ENCODE measurements around the gene PRMT1. TPM values are rescaled to one million over a fixed set of nuclear protein-coding genes. Genes with fewer than 3 reads are reported as not detected.
"Not testable (repeated sequence)": the region's sequence is repeated elsewhere in the genome, so short reads cannot be mapped to it uniquely, and the experiment has no call there.

Gene PRMT1
- 100 to 1,000 TPM; 183 to 345 TPM for total RNA-seq

DNA sequence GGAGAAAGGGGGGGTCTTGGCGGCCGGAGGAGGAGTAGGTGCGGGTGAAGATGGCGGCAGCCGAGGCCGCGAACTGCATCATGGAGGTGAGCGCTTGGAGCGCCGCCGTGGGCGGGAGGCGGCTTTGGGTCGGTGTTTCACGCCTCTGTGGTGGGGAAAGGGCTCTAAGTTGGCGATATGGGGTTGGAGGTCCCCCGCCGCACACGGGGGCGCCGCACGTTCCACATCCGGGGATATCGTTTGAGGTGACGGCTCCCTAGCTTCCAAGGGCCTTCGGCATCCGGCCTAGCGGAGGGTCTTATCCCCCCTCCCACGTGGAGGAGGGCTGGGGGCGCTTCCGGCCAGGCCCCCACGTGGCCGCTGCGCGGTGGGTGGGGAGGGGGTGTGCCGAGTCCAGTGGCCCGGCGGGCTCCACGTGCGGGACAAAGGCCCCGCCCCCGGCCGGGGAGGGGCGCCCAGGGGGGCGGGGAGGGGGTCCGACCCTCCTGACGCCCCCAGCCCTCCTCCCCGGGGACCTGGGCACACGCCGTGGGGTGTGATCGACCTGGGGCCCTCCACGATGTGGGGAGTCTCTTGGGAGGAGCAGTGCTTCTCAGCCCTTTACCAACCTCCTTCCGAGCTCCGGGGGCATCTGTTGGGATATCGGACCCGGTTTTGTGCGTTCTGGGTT, at the start of gene PRMT1:
TSS of gene PRMT1 (plus strand) at position 41 of the 670 bp plus-strand sequence. CDS start at position 51, 10 bp downstream.
- Mint-ChIP-seq H3K36me3 (ENCODE audit: low read depth) (peaks cover 53% of the 10 kb centered on the region), H3K4me1 (peaks cover 13% of the 10 kb centered on the region), H3K4me3 (peak within 1 kb of the TSS; percentile 94), H3K27ac (peak within 1 kb of the TSS; percentile 99), H3K27me3 (no peaks in the 10 kb centered on the region), H3K9me3 (no peaks in the 10 kb centered on the region)
- ATAC-seq (replicated peaks) = no peak

DNA sequence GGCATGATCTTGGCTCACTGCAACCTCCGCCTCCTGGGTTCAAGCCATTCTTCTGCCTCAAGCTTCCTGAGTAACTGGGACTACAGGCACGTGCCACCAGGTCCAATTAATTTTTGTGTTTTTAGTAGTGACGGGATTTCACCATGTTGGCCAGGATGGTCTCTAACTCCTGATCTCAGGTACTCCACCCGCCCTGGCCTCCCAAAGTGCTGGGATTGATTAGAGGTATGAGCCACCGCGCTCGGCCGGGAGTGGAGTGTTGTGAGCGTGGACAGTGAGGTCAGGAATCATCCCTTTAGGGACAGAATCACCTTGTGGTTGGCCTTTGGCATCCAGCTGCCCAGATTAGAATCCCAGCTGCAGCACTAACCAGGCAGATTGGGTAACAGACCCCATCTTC, 47.4 kb upstream of the PRMT1 start:
- no peak for ATAC-seq (replicated peaks)
- Mint-ChIP-seq H3K4me3 (no peak overlapping the region), H3K27ac (no peak overlapping the region), H3K27me3 (no peaks in the 10 kb centered on the region), H3K36me3 (ENCODE audit: low read depth) (peaks cover 25% of the 10 kb centered on the region), H3K4me1 (peaks cover 5% of the 10 kb centered on the region), H3K9me3 (no peaks in the 10 kb centered on the region)

DNA sequence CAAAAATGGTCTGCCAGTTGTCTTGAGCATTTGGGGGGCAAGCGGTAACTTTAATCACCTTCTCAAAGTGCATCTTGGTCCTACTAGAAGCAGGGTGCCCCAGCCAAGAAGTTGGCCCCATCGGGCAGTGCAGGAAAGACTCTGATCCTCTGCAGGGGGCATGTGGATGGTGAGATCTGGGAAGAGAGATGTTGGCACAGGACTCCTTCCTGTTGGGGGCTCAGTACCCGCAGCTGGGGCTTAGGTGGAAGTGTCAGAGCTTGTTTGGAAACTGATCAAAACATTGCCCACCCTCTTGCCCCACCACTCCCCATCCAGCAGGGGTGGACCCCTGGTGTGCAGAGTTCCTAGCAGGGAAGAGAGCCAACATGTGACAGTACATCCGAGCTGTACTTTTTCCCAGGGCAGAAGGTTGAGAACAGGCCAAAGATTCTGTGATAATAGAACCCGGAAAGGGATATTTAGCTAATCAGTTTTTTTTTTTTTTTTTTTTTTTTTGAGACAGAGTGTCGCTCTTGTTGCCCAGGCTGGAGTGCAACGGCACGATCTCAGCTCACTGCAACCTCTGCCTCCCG, 46.0 kb upstream of the PRMT1 start:
- ATAC-seq (replicated peaks) = no peak
- peaks cover 18% of the 10 kb centered on the region for H3K36me3 Mint-ChIP-seq (ENCODE audit: low read depth)
- H3K27ac Mint-ChIP-seq = no peak overlapping the region
- H3K9me3 Mint-ChIP-seq = no peaks in the 10 kb centered on the region
- no peak overlapping the region for H3K4me3 Mint-ChIP-seq
- H3K27me3 Mint-ChIP-seq = no peaks in the 10 kb centered on the region
- H3K4me1 Mint-ChIP-seq = peaks cover 9% of the 10 kb centered on the region

DNA sequence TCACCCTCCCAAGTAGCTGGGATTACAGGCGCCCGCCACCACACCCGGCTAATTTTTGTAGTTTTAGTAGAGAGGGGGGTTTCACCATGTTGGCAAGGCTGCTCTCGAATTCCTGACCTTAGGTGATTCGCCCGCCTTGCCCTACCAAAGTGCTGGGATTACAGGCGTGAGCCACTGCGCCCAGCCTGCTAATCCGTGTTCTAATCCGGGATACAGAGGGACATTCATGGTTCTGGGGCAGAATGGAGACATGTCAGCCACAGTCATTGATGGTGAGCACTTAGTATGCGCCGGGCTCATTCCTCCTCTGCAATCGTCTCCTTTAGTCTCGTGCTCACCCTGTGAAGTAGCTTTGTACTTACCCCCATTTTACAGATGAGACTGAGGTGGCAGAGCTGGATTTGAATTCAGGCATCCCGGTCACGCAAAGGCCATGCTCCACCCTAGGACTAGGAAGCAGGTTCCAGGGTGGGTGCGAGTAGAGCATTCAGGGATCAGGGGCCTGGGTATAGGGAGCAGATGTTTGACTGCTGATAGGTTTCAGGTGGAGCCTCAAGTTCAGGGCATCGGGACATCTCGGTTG, 45.4 kb upstream of the PRMT1 start:
- no peak overlapping the region for H3K27ac Mint-ChIP-seq
- no peak overlapping the region for H3K4me3 Mint-ChIP-seq
- ATAC-seq (replicated peaks) = no peak
- H3K4me1 Mint-ChIP-seq = peaks cover 11% of the 10 kb centered on the region
- no peaks in the 10 kb centered on the region for H3K9me3 Mint-ChIP-seq
- no peaks in the 10 kb centered on the region for H3K27me3 Mint-ChIP-seq
- peaks cover 13% of the 10 kb centered on the region for H3K36me3 Mint-ChIP-seq (ENCODE audit: low read depth)

DNA sequence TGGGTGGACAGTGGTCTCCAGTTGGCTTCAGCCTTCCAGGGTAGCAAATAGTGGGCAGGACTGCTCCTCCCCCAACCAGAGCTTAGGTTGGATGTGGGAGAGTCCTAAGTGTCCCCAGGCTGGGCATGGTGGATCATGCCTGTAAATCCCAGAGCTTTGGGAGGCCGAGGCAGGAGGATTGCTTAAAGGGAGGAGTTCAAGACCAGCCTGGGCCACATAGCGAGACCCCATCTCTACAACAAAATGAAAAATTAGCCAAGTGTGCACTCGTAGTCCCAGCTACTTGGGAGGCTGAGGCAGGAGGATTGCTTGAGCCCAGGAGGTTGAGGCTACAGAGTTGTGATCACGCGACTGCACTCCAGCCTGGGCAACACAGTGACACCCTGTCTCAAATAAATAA, 44.5 kb upstream of the PRMT1 start:
- Mint-ChIP-seq H3K27ac (no peak overlapping the region), H3K36me3 (ENCODE audit: low read depth) (peaks cover 6% of the 10 kb centered on the region), H3K4me1 (peaks cover 12% of the 10 kb centered on the region), H3K4me3 (no peak overlapping the region), H3K9me3 (no peaks in the 10 kb centered on the region), H3K27me3 (no peaks in the 10 kb centered on the region)
- no peak for ATAC-seq (replicated peaks)

DNA sequence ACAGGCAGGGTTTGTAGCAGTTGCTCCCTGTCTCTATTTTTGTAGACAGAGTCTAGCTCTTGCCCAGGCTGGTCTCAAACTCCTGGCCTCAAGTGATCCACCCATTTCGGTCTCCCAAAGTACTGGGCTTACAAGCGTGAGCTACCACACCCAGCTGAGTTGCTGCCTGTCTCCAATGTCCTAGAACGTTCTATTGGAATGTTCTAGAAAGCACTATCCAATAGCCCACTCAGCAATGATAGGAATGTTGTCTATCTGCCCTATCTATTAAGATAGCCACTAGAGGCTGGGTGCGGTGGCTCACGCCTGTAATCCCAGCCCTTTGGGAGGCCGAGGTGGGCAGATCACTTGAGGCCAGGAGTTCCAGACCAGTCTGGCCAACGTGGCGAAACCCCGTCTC, 43.8 kb upstream of the PRMT1 start:
- peaks cover 17% of the 10 kb centered on the region for H3K4me1 Mint-ChIP-seq
- not testable (repeated sequence) for H3K27me3 Mint-ChIP-seq; H3K27ac Mint-ChIP-seq; ATAC-seq (replicated peaks); H3K4me3 Mint-ChIP-seq; H3K36me3 Mint-ChIP-seq (ENCODE audit: low read depth); H3K9me3 Mint-ChIP-seq

DNA sequence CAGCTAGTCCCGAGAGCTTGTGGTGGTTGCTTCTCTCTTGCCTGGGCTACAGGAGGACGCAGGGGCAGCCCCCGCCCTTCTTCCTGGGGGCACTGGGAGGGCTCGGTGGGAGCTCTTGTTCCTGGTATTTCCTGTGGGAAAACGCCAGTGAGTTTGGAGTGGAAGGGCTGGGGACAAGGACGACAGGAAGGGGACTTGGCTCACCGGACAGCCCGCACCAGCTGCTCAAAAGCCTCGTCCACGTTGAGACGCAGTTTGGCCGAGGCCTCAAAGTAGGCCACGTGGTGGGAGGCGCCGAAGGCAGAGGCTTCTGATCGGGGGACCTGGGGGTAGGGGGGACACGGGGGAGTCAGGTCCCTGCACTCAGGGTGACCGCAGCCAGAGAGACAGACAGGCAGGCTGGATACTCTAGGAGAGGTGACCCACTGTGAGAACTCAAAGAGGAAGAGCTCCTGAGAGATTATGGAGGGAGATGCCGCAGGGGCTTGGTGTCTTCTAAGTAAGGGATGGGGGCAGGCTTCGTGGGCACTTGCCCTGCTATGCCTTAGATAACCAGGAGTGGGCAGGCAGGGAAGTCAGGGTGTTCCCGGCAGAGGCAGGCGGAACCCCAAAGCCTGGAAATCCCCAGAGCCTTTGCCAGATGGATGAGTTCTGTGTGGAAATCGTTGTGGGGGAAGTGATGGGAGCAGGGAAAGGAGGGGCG, 41.4 kb upstream of the PRMT1 start:
- Mint-ChIP-seq H3K36me3 (ENCODE audit: low read depth) (peaks cover 4% of the 10 kb centered on the region), H3K4me1 (peaks cover 21% of the 10 kb centered on the region), H3K4me3 (peak overlapping the region; percentile 6), H3K27me3 (no peaks in the 10 kb centered on the region), H3K27ac (peak overlapping the region; percentile 22), H3K9me3 (no peaks in the 10 kb centered on the region)
- ATAC-seq (replicated peaks) = no peak

DNA sequence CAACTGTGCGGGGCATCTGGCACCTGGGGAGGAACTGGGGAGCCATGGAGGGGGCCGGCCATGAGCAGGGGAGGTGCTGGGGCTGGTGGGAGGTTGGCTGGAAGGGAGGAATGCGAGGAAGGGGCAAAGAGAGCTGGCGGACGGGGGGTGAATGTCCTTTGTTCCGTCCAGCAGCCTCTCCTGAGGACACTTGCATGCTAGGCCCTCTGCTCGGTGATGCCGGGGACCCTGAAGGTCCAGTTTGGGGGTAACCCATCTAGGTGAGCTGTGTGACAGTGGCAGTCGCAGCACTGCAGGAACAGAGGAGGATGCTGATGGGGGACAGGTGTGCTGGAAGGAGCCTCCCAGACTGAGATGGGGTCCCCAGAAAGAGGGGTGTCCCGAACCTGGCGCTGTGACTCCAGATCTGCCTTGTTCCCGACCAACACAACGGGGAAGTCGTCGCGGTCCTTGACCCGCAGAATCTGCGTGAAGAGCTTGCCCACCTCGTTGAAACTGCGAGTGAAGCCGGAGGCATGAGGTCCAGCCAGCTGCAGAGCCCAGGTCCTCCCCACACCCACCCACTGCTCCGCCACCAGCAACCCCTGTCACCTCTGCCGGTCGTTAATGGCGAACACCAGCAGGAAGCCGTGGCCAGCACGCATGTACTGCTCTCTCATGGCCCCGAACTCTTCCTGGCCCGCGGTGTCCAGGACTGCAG, 40.7 kb upstream of the PRMT1 start:
- H3K27me3 Mint-ChIP-seq = no peaks in the 10 kb centered on the region
- H3K4me3 Mint-ChIP-seq = peak overlapping the region; percentile 6
- H3K4me1 Mint-ChIP-seq = peaks cover 21% of the 10 kb centered on the region
- no peaks in the 10 kb centered on the region for H3K9me3 Mint-ChIP-seq
- ATAC-seq (replicated peaks) = no peak
- peaks cover 8% of the 10 kb centered on the region for H3K36me3 Mint-ChIP-seq (ENCODE audit: low read depth)
- no peak overlapping the region for H3K27ac Mint-ChIP-seq

DNA sequence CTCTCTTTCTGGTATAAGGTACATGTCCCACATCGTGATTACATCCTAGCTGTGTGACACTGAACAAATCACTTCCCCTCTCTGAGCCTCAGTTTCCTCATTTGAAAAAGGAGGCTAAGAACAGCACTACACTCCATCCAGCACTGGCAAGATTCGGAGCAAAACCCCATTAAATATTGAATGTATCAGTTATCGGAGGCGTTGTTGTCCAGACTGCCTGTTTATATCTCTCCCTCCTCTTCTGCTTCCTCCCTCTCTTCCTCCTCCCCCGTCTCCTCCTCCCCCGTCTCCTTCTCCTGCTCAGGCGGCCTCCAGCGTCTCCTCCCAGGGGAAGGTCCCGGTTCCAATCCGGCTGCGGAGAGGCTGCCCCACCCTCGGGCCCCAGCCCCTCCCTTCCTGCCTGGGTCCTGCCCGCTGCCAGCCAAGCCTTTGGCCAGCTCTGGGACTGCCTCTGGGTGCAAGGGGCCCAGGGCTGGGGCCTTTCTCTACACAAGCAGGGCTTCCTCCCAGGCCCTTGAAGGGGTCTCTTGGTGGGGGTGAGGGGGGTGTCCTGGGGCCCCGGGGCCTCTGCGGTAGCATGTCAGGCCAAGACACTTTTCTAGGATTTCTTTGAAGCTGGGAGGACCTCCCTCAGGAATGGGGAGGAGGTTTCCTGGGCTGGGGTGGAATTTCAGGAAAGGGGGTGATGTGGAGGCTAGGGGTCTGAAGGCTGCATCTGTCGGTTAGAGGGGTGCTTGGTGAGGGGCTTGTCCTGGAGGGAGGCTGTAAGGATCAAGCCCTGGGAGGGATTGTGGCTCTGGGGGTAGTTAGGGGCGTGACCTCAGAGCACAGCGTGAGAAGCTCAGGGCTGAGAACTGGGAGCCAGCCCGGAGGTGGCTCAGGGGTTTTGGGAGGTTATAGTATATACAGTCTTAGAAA, 39.0 kb upstream of the PRMT1 start:
- H3K4me3 Mint-ChIP-seq = peak overlapping the region; percentile 99
- H3K27me3 Mint-ChIP-seq = no peaks in the 10 kb centered on the region
- no peaks in the 10 kb centered on the region for H3K9me3 Mint-ChIP-seq
- peaks cover 28% of the 10 kb centered on the region for H3K4me1 Mint-ChIP-seq
- H3K36me3 Mint-ChIP-seq (ENCODE audit: low read depth) = peaks cover 14% of the 10 kb centered on the region
- peak overlapping the region; percentile 98 for H3K27ac Mint-ChIP-seq
- ATAC-seq (replicated peaks) = no peak

DNA sequence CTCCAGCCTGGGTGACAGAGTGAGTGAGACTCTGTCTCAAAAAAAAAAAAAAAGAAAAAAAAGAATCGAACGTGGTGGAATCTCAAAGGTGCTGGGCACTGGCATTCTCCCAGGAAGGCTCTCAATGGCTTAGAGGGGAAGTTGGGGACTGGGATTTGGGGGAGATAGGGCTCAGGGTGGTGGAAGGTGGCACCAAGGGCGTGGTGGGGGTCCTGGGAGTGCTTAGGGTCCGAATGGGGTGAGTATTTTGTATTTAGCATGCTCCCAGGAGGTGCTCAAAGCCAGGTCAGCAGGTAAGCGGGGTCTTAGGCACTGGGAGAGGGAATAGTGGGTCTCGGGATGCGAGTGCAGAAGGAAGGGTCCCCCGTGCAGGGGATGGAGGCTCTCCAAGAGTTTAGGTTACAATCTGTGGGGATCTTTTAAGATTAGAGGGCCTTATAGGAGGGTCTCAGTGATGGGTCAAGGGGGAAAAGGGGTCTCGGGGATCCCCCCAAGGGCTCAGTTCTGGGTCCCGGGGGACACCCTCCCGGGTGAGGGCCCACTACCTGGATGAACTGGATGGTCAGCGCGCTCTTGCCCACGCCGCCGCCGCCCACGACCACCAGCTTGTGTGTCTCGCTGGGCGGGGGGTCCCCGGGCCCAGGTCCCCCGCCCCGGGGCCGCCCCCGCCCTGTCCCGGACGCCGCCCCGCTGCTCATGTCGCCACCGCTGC, 37.5 kb upstream of the PRMT1 start:
- H3K27ac Mint-ChIP-seq = peak overlapping the region; percentile 98

DNA sequence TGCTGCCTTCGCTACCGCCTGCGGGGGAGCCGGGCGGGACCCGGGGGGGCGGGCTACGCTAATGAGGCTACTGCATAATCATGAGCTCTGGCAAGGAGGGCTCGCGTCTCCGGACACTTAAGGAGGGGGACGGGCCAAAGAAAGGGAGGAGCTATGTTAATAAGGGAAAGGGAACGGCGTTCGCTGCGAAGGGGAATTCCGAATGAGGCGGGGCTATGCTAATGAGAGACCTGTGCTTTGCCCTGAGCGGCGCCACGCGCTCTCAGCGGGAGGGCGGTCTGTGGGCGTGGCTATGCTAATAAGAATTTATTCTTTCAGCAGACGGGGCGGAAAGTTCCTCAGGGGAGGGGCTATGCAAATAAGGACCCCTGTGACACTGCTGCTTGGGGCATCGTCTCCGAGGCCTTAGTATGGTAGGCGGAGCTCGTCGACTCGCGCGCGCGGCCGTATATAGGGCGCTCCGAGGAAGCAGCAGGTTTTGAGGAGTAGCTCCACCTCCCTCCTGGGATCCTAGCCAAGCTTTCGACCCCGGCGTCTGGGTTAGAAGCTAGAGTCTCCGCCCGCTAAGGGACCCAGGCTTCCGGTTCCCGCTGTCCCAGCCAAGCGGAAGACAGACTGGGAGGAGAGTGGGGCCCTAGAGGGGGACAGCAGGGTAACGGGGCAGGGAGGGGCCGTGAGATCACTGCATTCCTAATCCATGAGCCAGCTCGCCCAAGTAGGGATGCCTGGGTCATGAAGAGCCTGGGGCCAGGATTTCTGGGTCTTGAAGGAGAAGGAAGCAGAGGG, 36.8 kb upstream of the PRMT1 start, which contains the start of gene RRAS:
TSS of gene RRAS (minus strand) at position 31 of the 786 bp plus-strand sequence. CDS start 45 bp downstream, outside the sequence.
- ATAC-seq (replicated peaks) = peak; percentile 75
- peak within 1 kb of the TSS; percentile 99 for H3K4me3 Mint-ChIP-seq
- peaks cover 29% of the 10 kb centered on the region for H3K36me3 Mint-ChIP-seq (ENCODE audit: low read depth)
- peaks cover 42% of the 10 kb centered on the region for H3K4me1 Mint-ChIP-seq
- no peaks in the 10 kb centered on the region for H3K9me3 Mint-ChIP-seq
- H3K27ac Mint-ChIP-seq = peak within 1 kb of the TSS; percentile 98
- no peaks in the 10 kb centered on the region for H3K27me3 Mint-ChIP-seq

More for the DNA sequence above, 37.5 kb upstream of the PRMT1 start:
- H3K27me3 Mint-ChIP-seq = no peaks in the 10 kb centered on the region
- H3K4me1 Mint-ChIP-seq = peaks cover 41% of the 10 kb centered on the region
- peak overlapping the region; percentile 99 for H3K4me3 Mint-ChIP-seq
- ATAC-seq (replicated peaks) = no peak
- H3K9me3 Mint-ChIP-seq = no peaks in the 10 kb centered on the region
- H3K36me3 Mint-ChIP-seq (ENCODE audit: low read depth) = peaks cover 26% of the 10 kb centered on the region

DNA sequence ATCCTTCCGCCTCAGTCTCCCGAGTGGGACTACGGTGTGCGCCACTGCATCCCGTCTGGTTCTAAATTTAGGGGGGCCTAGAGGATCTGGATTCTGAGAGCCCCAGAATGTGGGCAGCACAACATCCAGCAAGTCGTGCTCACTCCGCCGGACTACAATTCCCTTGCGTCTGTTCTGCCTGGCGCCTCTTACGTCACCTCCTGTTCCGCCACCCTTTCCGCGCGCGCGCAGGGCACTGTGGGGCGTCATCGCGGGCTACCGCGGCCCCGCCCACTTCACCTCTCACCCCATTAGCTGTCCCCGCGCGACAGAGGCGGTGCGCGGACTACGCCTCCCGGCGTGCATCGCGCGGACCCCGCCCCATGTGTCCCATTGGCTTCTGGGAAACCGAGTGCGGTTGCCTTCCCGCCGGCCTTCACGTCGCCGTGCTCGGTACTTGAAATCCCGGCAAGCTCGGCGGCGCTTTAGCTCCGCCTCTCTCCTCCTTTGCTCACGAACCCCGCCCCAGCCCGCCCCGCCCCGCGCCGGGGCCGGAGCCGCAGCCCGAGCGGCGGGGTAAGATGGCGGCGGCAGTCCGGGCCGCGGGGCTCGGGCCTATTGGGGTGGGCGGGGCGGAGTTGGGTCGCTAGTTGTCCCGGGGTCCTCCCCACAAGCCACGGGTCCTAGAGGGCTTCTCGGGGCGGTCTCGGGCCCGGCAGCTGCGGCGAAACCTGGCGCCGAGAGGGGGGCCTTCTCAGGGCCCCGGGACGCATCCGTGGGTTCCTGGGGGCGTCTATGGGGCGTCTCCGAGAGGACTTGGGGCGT, 35.2 kb upstream of the PRMT1 start, which contains the start of gene SCAF1:
TSS of gene SCAF1 (plus strand) at position 522 of the 804 bp plus-strand sequence. CDS start 2,818 bp downstream, outside the sequence.
- H3K4me3 Mint-ChIP-seq = peak within 1 kb of the TSS; percentile 99
- no peaks in the 10 kb centered on the region for H3K9me3 Mint-ChIP-seq
- peak; percentile 70 for ATAC-seq (replicated peaks)
- peaks cover 39% of the 10 kb centered on the region for H3K4me1 Mint-ChIP-seq
- peak within 1 kb of the TSS; percentile 98 for H3K27ac Mint-ChIP-seq
- peaks cover 45% of the 10 kb centered on the region for H3K36me3 Mint-ChIP-seq (ENCODE audit: low read depth)
- no peaks in the 10 kb centered on the region for H3K27me3 Mint-ChIP-seq

All from activated T-helper 17 cell treated with anti-CD3 and anti-CD28 coated beads, Interleukin-2, amount 50 U/mL, for 72 hours (primary cell).